NCI-H446 (cell line): ENCODE measurements around the gene NDUFC2.
"Not testable (repeated sequence)": the region's sequence is repeated elsewhere in the genome, so short reads cannot be mapped to it uniquely, and the experiment has no call there.

ENCODE experiments used
- DNase-seq, 2 experiments: peaks; one replicate each; lab custom pipeline; 2025; lab: John Stamatoyannopoulos, UW

The NDUFC2 gene

DNA sequence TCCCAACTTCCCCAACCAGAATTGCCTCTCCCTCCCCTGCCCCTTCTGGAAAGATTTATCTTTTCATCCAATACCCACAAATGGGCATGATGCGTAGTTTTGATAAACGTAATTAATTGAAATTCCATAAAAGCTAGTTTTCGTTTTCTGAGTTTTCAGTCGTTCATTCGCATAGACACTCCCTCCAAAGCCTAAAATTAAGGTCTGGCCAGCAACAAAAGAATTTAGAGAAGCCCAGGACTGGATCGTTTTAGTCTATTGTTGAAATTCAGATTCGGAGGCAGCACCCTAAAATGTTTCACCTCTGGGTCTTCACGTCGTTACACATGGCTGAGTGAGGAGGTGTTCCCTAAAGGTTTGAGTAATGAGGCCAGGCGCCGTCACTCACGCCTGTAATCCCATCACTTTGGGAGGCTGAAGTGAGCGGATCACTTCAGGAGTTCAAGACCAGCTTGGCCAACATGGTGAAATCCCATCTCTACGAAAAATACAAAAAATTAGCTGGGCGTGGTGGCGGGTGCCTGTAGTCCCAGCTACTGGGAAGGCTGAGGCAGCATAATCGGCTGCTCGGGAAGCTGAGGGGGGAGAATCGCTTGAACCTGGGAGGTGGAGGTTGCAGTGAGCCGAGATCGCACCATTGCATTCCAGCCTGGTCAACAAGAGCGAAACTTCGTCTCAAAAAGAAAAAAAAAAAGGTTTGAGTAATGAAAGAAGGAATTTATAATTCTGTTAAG is 589 bp upstream of the NDUFC2 start:
- DNase-seq = no peak

DNA sequence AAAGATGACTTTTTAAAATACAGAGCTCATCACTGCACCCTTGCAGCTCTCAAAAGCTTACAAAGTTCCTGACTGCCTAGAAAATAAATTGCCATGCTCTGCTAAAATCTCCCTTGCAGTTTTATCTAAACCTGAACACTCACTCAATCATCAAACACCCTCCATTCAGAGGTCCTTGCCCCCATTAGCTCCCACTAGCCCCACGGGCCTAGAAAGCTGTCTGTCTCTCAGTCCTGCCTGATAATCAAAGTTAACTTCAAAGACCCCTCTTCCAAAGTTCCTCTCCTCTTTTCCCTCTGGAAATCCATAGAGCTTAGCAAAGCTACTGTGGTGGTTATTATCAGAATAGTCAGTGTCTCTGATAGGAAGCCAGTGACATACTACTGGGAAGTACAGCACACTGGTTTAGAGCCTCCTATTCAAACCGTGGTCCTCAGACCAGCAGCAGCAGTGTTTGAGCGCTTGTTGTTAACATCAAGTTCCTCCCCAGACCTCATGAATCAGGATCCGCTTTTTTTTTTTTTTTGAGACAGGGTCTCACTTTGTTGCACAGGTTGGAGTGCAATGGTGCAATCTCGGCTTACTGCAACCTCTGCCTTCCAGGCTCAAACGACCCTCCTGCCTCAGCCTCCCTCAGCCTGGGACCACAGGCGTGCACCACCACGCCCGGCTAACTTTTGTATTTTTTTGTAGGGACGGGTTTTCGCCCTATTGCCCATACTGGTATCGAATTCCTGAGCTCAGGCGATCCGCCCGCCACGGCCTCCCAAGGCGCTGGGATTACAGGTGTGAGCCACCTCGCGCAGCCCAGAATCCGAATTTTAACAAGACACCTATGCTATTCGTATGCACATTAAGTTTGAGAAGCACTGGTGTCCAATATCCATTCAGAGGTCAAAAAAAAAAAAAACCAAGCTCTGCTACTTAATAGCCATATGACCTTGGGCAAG is 1.2 kb downstream of the NDUFC2 start:
- no peak for DNase-seq

DNA sequence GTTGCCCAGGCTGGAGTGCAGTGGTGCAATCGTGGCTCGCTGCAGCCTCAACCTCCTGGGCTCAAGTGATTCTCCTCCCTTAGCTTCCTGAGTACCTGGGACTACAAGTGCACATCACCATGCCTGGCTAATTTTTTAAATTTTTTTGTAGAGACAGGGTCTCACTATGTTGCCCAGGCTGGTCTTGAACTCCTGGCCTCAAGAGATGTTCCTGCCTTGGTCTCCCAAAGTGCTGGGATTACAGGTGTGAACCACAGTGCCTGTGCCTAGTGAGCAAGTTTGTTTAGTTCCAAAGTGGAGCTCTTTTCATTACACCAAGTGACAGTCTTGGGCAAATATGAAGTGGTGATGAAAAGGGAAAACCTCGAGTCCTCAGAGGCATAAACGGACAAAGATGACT is 2.1 kb downstream of the NDUFC2 start:
- not testable (repeated sequence) for DNase-seq

DNA sequence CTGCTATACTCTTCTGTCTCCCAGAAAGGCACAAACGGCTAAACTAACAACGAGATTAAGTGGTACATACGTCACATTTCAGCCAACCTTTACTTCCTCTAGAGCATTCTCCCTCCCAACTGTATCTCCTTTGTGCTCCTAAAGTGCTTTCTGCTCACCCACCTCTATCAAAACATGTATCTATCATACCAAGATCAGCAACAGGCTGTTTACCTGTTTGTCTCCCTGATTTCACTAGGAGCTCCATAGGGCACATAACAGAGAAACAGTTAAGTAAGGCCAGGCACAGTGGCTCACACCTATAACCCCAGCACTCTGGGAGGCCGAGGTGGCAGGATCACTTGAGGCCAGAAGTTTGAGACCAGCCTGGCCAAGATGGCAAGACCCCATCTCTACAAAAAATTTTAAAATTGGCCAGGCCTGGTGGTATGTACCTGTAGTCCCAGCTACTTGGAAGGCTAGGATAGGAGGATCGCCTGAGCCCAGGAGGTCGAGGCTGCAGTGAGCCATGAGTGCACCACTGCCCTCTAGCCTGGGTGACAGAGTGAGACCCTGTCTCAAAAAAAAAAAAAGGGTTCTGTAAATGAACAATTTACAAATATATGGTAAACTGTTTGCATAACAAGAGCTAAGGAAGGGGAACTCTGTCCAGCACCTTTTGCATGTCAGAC is 2.8 kb downstream of the NDUFC2 start:
- no peak for DNase-seq

DNA sequence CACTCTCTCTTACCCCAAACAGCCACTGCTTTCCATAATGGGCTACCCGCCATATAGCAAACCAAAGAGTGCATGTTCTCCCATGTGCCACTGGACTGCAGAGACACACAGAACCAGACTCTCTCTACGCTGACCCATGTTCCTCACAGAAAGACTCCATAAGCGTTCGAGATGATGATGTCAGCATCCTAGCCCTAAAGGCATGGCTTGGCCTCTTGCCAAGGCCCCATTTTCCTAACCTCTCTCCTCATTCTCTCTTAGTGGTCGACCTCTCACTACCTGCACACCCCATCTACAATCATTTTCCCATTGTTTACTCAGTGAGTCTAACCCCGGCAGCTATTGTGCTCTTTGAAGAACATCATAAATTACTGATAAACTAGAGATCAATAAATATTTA is 4.9 kb downstream of the NDUFC2 start:
- DNase-seq = no peak

DNA sequence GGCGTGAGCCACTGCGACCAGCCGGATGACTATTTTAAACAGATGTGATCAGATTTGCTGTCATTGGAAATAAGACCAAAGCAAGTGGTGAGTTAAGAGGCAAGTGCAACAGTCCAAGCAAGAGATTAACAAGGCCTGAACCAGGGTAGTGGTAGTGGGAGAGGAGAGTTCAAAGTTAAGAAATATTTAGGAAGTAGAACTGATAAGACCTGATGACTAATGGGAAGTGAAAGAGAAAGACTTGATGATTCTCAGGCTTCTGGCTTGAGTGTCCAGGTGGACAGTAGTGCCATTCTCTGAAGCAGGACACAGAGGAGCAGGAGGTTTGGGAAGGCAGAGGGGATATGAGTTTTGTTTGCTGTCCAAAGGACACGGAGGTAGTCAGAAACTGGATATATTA is 7.2 kb downstream of the NDUFC2 start:
- DNase-seq = no peak

DNA sequence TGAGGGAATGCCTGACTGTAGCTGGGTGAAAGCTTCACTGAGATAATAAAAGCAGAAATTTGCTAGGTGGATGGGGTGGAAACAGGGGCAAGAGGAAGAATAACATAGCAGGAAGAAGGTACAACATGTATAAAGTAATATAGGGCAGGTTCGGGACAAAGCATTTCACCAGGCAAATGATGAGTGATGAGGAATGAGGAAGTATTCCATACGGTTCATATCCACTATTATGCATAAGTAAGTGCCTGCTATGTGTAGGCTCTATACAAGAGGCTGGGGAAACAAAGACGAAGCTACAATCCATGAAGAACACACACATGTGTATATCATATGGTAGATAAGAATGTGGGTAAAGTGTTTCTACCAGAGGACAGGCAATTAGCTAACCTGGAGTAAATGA is 7.9 kb downstream of the NDUFC2 start:
- no peak for DNase-seq

DNA sequence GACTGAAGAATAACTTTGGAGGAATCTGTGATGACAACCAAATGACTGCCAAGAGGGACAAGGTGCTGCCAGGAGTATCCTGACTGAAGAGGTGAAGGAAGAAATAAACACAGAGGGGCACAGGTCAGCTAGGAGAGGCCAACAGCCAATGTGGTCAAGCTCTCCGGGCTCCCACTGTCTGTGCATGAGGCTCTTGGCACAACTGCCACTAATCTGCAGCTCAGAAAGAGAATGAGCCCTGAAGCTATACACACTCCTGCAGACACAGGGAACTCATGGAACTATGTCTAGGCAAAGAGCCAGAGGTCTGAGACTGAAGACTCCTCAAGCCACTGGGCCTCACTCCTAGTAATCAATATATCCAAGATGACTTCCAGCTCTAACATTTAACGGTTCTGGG is 9.0 kb downstream of the NDUFC2 start:
- no peak for DNase-seq

DNA sequence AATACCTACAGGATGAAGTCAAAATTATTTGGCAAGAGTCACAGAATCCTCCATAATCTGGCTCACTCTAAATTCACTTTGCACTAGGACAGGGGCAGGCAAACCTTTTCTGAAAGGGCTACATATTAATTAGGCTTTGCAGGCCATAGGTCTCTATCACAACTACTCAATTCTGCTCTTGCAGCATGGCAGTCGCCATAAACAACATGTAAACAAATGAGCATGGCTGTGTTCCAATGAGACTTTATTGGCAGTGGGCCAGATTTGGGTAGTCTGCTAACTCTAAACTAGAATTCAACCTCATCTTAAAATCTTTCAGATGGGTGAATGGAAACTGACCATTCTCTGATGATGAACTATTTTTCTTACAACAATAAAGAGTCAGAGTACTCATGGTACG is 10.2 kb downstream of the NDUFC2 start:
- DNase-seq = peak; percentile 24 to 40

DNA sequence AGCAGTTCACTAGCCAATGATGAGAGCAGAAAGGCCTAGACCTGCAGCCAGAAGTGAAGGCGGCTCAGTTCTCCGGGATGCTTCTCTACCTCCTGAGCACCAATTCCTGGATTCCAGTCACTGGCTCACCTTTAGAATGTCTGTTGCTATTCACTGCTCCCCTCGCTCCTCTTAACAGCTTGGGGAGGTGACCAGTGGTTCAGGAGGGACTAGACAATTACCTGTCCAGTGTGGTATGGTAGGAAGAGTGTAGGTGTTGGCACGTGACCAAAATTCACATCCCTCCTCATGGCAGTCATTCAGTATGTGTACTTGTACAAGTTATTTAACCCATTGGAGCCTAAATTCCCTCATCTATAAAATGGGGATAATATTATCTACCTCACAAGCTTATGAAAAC is 12.0 kb downstream of the NDUFC2 start:
- no peak for DNase-seq

DNA sequence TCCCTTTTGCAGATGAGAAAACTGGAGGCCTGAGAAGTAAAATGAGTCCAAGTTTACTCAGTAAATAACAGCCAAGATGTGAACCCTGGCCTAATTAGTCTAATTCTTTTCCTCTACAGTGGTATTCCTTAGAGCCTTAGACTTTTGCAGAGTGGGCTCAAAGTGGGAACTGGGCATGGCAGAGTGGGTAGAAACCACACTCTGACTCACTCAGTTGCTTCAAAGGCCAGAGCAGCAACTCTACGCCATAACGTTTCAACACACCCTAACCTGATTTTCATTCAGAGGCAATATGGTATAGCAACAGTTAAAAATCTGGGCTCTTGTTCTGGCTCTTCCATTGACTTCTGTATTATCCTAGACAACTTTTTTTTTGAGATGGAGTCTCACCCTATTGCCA is 13.2 kb downstream of the NDUFC2 start:
- DNase-seq = no peak

DNA sequence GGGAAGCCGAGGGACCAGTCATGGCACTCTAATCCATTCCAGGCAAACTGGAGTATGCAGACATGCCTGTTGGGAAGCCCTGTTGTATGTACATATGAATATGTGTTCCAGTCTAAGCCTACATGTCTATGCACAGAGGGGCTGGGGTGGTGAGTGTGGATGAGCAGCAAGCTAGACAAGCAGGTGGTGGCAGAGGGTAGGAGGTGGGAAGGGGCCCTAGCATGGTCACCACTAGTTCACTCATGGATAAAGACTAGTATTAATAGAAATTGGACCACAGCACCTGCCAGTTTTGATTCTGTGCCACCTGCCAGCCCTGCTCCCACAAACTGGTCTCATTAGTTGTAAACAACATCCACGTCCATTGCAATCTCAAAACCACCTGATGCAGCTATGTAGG is 14.5 kb downstream of the NDUFC2 start:
- DNase-seq = no peak

DNA sequence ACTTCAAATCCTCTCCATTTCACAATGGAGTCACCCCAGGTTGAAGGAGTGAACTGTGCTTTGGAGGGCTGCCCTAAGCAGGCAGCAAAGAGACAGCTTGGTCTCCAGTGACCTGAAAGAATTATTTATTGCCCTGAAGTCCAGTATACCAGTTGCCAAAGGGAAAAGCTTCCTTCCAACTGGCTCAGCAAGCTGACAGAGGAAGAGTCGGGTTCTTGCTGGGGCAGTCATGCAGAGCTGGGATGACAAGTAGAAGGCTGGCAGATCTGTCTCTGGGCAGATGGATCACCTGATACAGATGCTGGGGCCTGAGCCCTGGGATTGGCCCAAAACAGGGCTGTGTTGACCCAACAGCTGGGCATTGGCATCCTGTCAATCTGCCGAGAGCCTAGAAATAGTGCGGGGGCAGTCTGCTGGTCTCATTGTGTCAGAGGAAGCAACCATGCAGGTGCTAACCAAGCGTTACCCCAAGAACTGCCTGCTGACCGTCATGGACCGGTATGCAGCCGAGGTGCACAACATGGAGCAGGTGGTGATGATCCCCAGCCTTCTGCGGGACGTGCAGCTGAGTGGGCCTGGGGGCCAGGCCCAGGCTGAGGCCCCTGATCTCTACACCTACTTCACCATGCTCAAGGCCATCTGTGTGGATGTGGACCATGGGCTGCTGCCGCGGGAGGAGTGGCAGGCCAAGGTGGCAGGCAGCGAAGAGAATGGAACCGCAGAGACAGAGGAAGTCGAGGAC is 16.1 kb downstream of the NDUFC2 start, which contains the start of gene THRSP:
Gene THRSP, plus strand, starts transcription at position 422 of the 742 bp plus-strand sequence. Its CDS starts 21 bp downstream, at position 443.
- peak in 1 of 2 experiments; percentile 81 for DNase-seq

DNA sequence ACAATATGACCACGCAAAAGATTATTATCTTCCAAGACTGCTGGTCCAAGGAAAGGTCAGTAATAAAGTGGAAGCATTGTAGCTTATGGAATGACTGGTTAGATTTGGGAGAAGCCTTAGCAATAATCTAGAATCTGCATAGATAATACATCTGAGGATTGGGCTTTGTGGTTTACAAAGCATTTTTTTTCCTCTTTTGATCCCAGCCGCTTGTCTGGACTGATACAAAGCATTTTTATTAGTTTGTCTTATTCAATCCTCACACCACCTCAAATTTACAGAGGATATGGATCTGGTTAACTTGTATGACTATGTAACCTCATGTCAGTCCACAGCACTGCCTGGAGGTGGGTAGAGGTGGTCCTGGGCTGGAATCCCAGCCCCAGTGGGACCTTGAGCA is 17.0 kb downstream of the NDUFC2 start:
- no peak for DNase-seq

DNA sequence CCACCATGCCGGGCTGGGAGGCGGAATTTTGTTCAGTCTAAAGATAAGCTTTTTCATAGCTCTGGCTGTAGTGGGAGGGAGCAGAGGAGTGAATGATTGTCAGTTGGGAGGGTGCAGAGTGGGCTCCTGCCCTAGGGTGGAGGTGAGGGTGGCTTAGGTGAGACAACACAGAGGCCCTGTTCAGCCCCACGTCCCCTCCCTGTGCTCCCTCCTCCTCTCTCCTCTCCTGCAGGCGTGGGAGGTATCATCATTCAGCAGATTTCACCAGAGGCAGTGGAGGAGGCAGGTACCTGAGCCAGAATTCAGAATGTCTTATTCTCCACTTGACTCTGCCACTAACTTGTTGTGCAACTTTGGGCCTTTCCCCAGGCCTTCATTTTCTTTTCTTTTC is 17.7 kb downstream of the NDUFC2 start:
- DNase-seq = no peak

DNA sequence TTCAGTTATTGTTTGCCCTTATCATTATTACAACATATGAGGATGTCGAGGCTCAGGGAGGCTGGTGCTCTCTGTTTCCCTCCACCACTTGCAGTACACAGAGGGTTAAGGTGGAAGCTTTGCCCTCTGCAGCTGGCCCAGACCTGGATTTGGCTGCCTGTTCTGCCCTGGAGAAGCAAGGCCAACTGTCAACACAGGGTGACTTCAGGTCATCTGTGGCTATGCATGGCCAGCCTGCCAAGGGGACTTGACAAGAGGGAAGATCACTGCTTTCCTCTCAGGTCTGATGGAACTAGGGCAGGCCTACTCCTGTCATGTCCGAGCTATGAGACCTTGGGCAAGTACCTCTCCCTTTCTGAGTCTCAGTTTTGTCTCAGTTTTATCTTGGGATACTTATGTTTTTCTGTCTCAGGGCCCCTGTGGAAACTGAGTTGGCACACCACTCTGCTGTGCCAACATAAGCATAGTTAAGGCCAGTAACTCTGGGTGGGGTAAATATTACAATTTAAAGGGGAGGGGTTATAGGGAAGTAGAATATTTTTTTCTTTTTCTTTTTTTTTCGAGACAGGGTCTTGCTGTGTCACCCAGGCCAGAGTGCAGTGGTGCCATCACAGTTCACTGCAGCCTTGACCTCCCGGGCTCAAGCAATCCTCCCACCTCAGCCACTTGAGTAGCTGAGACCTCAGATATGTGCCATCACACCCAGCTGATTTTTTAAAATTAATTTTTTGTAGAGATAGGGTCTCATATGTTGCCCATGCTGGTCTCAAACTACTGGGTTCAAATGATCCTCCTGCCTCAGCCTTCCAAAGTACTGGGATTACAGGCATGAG is 18.4 kb downstream of the NDUFC2 start:
- DNase-seq = peak in 1 of 2 experiments; percentile 45

DNA sequence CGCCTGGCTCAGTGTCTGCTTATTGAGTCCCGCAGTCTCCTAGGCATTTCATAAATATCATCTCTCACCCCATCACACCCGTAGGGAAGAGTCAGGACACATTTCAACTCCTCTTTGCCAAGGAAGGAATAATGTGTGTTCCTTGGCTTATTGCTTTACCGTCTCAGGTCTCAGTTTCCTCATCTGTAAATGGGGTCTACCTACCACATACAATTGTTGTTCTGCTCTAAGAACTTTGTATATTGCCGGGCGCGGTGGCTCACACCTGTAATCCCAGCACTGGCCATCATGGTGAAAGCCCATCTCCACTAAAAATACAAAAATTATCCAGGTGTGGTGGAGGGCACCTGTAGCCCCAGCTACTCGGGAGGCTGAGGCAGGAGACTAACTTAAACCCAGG is 19.1 kb downstream of the NDUFC2 start:
- DNase-seq = no peak

DNA sequence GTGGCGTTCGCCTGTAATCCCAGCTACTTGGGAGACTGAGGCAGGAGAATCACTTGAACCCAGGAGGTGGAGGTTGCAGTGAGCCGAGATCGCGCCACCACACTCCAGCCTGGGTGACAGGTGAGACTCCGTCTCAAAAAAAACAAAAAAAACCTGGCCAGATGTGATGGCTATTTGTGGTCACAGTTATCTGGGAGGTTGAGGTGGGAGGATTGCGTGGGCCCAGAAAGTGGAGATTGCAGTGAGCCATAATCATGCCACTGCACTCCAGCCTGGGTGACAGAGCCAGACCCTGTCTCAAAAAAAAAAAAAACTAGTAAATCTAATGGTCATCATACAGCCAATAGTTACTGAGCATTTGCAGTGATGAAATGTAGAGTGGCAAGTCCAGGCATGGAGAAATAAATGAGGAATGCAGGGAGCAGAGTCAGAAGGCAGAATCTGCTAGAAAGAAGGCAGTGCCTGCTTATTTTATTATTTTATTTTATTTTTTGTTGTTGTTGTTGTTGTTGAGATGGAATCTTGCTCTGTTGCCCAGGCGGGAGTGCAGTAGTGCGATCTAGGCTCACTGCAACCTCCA is 19.8 kb downstream of the NDUFC2 start:
- DNase-seq = not testable (repeated sequence)

DNA sequence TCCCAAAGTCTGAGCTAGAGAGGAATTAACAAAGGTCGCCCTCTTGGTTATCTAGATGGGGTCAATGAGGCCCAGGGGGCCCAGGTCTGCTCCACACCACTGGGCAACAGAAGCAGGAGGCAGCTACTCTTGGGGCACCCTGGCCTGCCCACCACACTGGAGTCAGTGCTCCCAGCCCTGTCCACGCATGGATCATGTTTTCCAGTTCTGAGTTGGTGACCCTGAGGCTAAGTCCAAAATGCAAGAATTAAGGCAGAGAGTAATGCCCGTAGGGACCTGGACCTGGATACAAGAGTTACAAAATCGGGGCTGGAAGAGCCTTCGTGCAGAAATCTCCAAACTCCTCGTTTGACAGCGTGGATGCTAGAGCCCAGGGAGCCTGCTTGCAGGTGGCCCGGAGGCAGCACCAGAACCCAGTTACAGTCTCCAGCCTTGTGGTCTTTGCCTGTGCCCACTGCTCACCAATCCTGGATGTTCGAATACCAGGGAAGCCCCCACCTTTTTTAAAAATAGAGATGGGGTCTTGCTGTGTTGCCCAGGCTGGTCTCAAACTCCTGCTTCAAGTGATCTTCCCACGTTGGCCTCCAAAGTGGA is 22.1 kb downstream of the NDUFC2 start:
- DNase-seq = no peak

DNA sequence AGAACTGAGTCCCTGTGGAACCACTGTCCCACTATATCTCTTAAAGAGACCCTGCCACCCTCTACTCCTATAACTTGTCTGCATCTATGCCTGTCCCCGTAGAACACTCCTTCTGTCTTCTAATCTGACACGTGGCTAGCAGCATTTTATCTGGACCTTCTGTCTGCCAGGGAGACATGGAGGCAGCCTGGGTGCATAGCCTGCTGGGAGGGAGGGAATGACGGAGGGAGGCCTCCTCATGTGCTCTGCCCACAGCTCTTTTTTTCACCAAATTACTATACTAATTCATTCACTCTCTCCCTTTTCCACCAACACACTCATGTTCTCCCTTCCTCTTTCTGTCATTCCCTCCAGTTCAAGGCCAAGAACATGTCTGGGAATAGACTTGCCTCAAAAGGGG is 23.6 kb downstream of the NDUFC2 start:
- DNase-seq = no peak
